NCI-H2196 (cell line): ENCODE data around the gene TRHDE.

Experiments used
- DNase-seq: peaks from one replicate; lab custom pipeline; 2025; ENCODE audit not compliant: unreplicated experiment; lab: John Stamatoyannopoulos, UW

The TRHDE gene

DNA sequence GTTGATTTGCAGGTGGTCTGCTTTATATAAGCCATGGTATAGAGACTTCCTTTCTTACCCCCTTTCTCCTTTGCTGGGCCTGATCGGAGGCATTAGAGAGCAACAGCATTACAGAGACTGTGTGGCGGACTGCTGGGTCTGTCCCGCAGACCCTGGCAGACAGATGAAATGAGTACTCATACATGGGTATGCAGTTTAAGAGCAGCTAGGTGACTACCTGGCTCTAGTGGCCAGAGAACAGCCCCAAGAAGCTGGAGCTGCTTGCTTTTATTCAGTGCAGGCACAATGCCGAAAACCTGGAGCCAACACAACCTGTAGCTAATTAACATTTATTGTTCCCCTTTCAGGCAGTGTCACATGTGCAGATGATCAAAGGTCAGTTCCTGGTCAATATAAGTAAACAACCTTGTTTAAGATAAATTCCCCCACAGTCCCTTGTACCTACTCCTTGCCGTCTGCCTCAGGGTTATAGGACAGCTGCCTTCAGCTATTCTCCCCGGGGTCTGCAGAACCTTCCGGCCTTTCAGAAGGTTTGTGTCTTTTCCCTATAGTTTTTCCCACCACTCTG, 160.0 kb downstream of the TRHDE start:
- no peak for DNase-seq

DNA sequence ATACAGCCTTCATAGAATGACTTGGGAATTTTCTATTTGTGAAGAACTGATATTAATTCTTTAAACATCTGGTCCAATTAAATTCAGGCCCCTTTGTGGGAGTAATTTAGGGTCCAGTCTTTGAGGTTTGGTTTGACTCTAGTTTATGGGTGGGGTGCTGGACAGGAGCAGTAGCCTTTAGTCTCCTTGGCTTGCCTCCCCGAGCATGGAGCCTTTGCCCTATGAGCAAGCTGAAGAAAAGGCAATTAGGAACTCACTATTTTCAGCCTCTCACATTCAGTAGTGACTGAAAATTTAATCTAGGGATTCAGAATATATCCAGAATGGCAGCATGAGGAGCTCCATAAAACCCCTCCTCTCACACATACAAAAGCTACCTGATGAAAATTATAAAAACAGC, 161.1 kb downstream of the TRHDE start:
- no peak for DNase-seq

DNA sequence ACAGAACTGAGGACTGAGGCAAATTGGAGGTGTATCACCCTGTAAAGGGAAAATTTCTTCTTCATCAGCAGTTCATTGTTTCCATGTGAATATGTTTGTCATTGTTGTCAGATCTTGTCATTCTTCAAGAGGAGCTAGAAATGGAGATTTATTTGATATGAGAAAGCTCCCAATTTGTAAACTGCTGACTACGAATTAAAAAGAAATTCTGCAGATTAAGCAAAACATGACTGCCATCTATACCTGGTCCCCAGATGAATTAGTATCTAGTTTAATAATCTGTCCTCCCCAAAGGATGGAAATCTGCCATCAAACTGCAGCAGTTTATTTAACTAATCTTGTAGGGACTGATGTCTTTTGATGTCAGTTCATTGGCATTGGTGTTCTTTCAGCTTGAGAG, 162.8 kb downstream of the TRHDE start:
- DNase-seq, result no peak

DNA sequence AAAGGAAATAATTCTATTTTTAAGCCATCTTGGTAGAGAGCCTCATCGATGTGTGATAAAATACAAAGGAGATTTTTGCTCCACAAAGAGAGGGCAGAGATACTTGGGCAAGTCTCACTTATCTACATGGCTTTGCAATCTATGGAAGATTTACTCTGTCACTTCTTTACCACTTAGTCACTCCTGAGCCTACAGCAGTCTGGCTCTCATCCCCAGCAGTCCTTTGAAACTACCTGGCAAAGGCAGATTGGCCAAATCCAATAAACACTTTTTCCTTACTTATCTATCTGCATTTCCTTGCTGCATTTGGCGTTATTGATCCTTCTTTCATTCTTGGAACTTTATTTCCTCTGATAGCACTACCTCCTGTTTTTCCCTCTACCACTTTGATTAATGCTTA, 170.0 kb downstream of the TRHDE start:
- DNase-seq, result no peak

DNA sequence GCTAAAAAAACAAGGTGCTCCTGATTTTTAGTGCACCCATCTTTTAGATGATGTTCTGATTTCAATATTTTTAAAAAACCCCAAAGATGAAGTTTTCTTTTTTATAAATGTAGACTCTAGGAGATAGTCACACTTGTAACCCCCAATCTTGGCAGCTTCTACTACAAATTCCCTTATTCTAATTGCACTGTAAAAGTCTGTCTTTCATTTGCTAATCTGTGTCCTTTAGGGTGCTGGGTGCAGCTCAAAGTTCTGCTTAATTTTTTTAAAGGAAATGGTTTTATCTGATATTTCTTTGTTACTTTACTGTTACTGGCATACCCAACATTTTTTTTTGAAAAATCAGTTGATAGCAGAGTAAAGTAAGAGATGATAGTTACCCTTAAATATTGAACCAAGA, 172.0 kb downstream of the TRHDE start:
- no peak for DNase-seq

DNA sequence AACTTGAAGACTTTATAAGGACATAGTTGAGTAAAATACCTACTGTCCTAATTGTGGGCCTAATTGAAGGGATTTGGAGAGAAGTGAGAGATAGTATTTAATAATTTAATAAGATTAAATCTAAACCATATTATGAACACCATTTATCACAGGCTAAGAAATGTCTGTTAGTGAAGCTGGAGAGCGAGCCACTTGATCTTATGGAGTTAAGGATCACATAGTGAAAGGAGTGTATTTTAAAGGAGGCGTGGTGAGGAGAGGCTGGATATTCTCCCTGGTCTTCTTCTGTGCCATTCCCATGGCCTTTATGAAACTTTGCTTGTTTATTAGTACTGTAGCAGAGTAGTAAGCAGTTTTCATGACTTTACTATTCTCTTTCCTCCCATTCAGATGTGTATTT, 172.4 kb downstream of the TRHDE start:
- no peak for DNase-seq

DNA sequence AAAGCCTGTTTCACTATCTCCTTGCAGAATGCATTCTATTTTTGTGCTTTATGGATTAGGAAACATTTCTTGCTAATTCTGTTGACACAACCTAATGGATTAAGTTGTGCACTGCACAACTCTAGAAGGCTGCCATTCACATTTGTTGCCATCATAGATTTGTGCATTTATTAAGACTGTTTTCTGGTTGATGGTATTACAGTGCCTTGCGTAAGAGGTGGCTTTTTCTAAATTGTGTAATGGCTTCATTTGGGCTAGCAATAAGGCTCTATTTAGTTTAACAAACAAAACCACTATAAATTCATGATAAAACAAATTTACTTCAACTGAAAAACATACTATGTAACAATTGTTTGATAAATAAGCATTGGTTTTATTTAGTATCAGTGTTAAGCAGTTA, 175.9 kb downstream of the TRHDE start:
- DNase-seq, result no peak

DNA sequence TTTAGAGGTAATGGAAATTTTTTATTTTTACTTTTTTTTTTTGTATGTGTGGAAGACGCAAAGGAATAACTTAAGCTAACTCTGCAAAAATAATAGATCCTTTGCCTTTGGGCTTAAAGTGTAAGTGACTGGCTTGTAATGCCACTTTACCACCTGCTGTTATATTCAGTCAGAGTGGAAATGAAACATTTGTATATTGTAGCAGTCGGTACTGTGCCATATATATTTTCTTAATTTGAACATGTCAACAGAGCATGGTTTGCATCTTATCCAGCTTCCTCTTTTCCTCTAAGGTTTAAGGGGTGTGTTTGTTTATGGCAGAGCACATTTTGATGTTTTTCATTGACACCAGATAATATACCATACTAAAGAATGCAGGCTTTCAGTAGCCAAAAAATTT, 176.6 kb downstream of the TRHDE start:
- DNase-seq, result no peak

DNA sequence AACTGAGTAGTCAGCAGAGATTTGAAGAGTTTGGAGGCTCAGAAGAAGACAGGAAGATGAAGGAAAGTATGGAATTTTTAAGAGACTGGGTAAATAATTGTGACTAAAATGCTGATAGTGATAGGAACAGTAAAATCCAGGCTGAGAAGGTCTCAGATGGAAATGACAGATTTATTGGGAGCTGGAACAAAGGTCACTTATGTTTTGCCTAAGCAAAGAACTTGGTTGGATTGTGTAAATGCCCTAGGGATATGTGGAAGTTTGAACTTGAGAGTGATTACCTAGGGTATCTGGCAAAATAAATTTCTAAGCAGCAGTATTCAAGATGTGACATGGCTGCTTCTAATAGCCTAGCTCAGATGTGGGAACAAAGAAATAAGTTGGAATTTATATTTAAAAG, 180.9 kb downstream of the TRHDE start:
- DNase-seq, result no peak

DNA sequence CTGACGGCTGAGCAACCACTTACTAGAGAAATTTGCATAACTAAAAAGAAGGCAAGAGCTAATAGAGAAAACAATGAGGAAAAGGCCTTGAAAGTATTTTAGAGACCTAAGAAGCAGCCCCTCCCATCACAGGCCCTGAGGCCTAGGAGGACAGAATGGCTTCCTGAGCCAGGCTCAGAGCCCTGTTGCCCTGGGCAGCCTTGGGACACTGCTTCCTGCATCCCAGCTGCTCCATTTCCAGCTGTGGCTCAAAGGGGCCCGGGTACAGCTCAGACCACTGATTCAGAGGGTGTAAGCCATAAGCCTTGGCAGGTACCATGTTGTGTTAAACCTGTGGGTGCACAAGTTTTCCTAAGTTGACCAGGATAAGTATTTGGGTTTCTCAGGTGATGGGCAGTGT, 181.4 kb downstream of the TRHDE start:
- no peak for DNase-seq

DNA sequence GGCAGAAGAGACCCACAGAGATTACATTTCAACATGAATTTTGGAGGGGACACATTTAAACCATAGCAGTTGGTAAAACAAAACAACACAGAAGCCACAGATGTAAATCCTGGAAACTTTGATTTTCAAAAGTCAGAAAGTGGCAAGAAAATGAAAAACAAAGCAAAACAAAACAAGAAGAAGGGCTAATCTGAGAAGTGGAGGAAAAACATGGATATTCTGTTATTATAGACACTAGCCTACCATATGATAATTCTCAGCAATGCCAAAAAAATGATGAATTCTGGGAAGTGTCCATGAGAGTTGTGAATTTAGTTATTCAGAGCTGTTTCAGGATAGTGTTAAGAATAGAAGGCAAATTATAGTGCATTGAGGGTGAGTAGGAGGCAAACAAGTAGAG, 192.3 kb downstream of the TRHDE start:
- DNase-seq, result no peak

DNA sequence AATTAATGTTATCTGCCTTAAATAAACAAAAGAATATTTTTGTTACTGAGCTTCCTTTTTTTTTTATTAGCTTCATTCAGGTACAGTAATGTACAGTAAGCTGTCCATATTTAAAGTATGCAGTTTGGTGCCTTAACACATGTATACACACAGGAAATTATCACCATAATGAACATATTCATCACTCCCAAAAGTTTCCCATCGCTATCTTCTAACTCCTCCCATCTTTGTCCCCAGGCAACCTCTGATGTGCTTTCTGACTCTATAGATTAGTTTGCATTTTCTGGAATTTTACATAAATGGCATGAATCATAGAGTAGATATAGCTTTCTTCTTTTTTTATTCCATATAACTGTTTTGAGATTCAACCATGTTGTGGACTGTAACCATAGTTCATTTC, 193.0 kb downstream of the TRHDE start:
- DNase-seq, result no peak

DNA sequence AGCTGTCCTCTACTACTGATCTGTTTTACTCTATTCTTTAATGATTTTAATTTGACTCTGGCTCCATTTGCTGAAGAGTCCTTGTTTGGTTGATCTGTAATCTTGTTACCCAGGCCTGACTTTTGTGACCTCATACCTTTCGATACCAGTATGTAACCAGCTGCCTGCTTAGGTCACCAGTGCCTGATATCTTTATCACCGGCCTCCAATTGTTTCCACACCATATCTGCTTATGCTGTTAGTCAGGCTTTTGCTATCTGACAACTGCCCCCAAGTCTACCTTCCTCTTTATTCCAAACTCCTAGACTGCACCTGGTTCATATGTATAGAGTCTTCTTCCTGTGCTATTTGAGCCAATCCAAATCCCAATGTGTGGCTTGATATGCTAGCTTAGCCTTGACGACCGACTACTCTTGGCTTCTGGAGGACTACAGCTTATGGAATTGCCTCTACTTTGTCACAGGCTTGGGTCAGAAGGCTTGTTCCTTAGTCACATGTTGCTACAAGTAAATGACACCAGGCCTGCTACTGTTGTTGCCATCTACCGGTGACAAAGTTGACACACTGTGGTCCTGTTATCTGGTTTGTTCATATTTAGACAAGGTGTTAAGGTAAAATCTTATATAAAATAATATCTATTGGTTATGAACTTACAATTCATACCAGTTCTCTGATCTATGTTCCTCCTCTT, 193.9 kb downstream of the TRHDE start:
- no peak for DNase-seq

DNA sequence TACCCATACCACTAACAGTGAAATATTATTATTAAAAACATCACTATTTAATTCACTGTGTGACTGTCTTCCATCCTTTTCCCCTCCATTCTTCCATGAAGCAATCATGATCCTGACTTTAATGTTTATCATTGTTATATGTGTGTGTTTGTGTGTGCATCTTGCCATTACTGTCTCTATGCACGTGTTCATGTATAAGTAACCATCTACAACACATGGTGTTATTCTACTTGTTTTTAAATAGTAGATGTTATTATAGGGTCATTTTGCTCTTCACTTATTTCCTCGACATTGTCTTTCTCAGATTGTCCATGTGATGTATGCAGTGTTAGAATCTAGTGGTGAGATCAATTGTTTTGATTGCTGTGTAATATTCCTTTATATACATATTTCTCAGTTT, 195.8 kb downstream of the TRHDE start:
- DNase-seq, result no peak

DNA sequence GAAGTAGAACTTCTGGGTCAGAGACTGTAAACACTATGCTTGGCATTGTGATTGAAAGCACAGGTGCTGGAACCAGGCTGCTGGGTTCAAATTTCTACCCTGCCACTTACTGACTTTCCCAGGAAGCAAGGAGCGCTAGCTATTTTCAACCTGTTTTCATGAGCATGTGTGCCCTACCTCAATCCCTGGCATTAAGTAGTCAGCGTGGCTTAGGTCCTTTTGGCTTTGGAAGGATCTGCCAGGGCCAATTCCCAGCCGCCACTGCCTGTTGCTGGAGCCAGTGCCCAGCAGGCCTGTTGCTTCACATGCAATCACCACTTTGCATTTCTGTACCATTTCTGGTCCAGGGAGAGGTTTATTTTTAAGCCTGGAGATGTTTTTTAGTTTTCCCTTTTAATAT, 196.3 kb downstream of the TRHDE start:
- DNase-seq, result no peak

DNA sequence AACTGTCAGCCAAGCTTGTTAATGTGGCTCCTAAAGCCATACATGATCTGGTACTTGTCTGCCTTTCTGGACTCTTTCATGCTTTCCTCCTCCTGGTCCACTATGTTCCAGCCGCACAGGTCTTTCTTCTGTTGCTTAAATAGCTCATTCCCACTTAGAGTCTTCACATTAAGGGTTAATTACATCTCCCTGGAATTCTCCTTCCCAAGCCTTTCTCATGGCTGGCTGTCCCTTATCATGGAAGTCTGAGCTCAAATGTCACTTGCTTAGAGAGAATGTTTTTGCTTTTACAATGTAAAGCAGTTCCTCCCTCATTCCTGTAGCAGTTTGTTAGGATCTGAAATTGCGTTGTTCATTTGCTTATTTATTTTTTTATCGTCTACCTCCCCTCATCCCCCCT, 199.6 kb downstream of the TRHDE start:
- DNase-seq, result no peak

DNA sequence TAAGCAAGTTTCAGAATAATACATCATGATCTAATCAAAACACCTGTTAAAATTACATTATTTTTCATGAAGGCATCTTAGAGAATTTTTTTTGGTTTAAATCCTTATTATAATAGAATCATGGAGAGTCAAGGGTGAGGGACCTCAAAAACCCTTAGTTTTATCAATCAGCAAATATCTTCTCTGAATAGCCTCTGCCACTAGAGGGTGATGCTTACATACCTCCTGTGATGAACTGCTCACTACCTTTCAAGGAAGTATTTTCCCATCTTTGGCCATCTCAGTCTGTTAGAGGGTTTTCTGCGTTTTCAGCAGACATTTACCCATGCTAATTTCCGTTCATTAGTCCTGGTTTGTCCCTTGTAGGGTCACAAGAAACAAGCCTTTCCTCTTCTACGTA, 200.2 kb downstream of the TRHDE start:
- no peak for DNase-seq

DNA sequence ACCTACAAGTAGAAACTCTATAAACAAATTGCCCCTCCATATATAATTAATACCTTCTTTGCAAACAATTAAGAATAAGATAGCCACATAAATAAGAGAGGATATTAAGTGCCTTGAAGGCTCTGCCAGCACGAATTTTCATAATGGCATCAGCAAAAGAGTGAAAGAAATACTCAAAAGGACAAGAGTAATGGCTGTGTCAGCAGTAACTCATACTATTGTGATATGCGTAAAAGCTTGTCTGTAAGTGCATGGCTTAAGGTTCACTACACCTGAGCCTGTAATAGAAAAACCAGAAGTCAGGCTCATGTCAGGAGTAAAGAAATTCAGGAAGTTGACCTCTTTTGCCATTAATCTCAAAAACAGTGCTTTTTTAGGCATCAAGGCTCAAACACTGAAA, 204.1 kb downstream of the TRHDE start:
- no peak for DNase-seq

DNA sequence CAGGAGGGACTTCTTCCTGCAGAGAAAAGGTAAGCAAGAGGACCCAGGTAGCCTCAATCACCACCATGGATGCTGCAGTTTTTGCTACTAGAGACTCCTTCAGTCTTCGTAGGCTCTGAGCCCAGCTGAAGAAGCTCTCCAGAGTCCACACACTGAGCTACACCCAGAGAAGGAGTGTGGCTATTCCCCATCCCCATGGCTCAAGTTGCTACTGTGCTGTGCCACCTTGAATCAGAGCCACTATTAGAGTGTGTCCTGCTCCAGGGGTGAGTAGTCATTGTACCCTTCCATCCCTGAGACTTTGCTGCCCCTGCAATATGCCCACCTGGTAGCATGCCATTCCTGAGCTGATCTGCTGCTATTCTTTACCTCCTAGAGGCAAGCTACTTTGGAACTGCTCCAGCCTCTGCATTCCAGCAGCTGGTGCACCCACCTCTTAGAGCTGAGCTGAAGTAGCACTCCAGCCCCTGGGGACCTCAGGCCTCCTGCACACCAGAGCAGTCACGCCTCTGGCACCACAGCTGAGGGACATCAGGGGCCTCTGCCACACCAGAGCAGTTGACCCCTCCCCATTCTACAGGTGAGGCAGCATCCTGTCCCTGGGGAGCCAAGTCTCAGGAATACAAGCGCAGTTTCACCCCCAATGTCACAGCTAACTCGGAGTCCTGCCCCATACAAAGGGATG, 213.0 kb downstream of the TRHDE start:
- no peak for DNase-seq

DNA sequence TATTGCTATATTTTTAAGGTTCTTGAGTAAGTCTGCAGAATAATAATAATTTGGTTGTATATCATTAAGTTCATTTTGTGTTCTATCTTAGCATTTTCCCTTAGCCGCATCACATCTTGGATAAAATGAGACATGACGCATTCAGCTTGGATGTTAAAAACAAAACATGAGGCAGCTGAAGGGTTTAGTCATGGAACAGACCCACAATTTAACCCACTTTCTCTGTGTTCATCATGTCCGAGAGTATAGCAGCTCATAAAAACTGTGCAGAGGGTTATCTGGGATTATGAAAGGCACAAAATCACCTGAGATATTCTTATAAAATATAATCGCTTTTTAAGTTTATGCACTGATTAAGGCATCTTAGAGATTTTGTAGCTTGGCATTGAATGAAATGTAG, 219.3 kb downstream of the TRHDE start:
- DNase-seq, result no peak

DNA sequence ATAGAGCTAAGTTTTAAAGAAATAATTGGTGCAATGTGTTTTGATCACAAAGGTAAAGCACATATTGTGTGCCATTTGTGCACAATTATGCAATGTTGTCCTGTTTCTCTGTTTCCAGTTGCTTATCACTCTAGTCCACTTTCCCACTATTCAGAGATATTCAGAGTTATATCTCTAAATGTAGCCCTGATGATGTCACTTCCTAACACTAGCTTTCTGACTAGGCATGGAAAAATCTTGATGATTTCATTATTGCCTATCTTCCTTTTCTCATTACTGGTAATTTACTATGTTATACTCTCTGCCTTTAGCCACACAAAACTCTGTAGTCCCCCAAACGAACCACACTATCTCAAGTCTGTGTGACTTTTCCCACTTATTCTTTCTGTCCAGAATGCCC, 221.2 kb downstream of the TRHDE start:
- DNase-seq, result no peak

DNA sequence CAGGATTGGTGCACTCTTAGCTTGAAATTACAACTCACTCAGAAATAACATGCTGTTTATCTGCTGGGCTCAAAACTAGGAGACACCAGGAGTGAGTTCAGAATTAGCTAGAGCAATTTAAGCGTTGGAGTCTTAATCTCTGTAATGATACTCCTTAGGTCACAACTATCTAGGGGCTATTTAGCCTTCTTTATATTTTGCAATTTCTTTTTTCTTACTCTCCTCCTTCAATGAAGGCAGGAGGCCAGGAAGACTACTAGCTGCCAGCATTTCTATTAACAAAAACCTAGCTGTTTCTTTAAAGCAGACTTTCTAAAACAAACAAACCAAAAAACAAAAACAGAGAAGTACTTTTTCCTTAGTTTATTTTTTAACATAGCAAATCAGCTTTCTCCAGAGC, 226.2 kb downstream of the TRHDE start:
- DNase-seq, result no peak

DNA sequence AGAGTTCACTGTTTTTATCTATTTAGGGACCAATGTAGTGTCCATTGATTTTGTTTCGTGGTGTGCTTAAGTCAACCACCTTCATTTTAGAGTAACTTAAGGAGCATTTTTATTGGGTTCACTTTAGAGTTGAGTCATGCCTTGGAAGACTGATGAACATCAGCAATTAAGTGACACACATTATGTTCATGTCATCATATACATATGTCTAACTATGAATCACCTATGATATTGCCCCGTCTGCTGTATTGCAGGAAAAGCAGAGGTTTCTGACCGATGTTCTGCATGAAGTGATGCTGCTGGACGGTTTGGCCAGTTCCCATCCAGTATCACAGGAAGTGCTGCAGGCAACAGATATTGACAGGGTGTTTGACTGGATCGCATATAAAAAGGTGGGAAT, 227.1 kb downstream of the TRHDE start:
- DNase-seq, result no peak
